GM12874 (cell line): ENCODE data around the gene MTAP.

ENCODE experiments used
- CTCF ChIP-seq: IDR thresholded peaks from 2 replicates; pipeline ENCODE4 v1.5.1; 2011; ENCODE audit warnings: low read depth, mild to moderate bottlenecking, control low read depth, low read length, moderate library complexity; ENCODE audit not compliant: insufficient read depth

MTAP gene

GRCh38 chr9:21935631-21936030 is 133.2 kb downstream of the MTAP start:
- no peak for TF ChIP-seq CTCF

GRCh38 chr9:21936161-21936560 is 133.7 kb downstream of the MTAP start:
- TF ChIP-seq CTCF: no peak

GRCh38 chr9:21941337-21941995 is 139.0 kb downstream of the MTAP start:
- TF ChIP-seq CTCF: no peak

GRCh38 chr9:21943464-21943863 is 141.0 kb downstream of the MTAP start:
- TF ChIP-seq CTCF: no peak

GRCh38 chr9:21945606-21946005 is 143.2 kb downstream of the MTAP start:
- no peak for TF ChIP-seq CTCF

GRCh38 chr9:21958833-21959232 is 156.4 kb downstream of the MTAP start:
- TF ChIP-seq CTCF: no peak

- no peak for TF ChIP-seq CTCF
Observed at GRCh38 chr9:21961569-21961968, 159.1 kb downstream of the MTAP start.
